Subcutaneous adipose tissue (tissue), 4 donors: ENCODE measurements around the gene THAP6. TPM values are rescaled to one million over a fixed set of nuclear protein-coding genes. Genes with fewer than 3 reads are reported as not detected.

ENCODE experiments used
- total RNA-seq, 4 donors: library from RNA; depleted of rRNA; stranded (reverse); fragments of >200 nt; gene quantifications; one replicate each; pipeline ENCODE4 v1.1.0, GENCODE V29; 2016
- TF ChIP-seq, protein P1 (sequence below): fragments of 450-650 bp; IDR thresholded peaks from one replicate; pipeline ENCODE4 v1.5.1; 2016; ENCODE audit warnings: low read depth, mild to moderate bottlenecking, control low read depth, antibody characterized with exemption, moderate library complexity

THAP6 gene
- total RNA-seq, 4 donors from 2014 or later: 25.3 to 33.3 (median 29.1) TPM

DNA sequence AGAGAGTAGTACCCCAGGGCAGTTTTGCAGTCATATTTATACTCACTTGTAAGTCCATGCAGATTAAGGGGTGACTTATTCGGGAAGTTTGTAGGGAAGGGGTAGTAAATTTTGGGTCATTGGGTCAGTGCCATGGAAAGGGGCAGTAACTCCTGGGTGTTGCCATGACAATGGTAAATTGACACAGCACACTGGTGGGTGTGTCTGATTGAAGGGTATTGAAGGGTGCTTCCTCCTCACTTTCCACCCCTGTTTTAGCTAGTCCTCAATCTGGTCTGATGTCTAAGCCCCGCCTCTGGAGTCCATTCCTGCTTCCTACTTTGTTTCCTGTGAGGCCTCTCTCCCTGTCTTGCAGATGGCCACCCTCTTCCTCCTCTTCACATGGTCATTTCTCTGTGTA, 53.5 kb downstream of the THAP6 start:
- TF ChIP-seq, protein P1, sequence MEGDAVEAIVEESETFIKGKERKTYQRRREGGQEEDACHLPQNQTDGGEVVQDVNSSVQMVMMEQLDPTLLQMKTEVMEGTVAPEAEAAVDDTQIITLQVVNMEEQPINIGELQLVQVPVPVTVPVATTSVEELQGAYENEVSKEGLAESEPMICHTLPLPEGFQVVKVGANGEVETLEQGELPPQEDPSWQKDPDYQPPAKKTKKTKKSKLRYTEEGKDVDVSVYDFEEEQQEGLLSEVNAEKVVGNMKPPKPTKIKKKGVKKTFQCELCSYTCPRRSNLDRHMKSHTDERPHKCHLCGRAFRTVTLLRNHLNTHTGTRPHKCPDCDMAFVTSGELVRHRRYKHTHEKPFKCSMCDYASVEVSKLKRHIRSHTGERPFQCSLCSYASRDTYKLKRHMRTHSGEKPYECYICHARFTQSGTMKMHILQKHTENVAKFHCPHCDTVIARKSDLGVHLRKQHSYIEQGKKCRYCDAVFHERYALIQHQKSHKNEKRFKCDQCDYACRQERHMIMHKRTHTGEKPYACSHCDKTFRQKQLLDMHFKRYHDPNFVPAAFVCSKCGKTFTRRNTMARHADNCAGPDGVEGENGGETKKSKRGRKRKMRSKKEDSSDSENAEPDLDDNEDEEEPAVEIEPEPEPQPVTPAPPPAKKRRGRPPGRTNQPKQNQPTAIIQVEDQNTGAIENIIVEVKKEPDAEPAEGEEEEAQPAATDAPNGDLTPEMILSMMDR: no peak

Other genes with a start within 250 kb of the THAP6 start
- gene RCHY1, start 70 bp upstream of the THAP6 start, total RNA-seq: 10 to 100 TPM; 16.5 to 32.4 (median 20.9) TPM
- not detected for gene ODAPH, start 41.6 kb downstream of the THAP6 start, total RNA-seq
- gene CDKL2, start 116.1 kb downstream of the THAP6 start, total RNA-seq: not detected
- gene G3BP2, start 158.9 kb downstream of the THAP6 start, total RNA-seq: 10 to 100 TPM; 52.9 to 88.4 (median 68.8) TPM
- 100 to 1,000 TPM in 1 of 4 donors, 10 to 100 TPM in 3; 57.5 to 112 (median 80.1) TPM for gene USO1, start 210.1 kb downstream of the THAP6 start, total RNA-seq